SK-MEL-5 (cell line): ENCODE measurements around the gene PNPLA2. TPM values are rescaled to one million over a fixed set of nuclear protein-coding genes. Genes with fewer than 3 reads are reported as not detected.

Experiments
- DNase-seq: peaks from one replicate; pipeline ENCODE4 v3.0.0-alpha.2; 2016; ENCODE audit warnings: low read depth, low spot score
- in situ Hi-C: cut with HindIII; loops from 2 replicates; pipeline ENCODE4 v1.10.0; 2016; ENCODE audit warnings: low sequenced_read_pairs, high pct_unique_total_duplicates, low pct_unique_long_range_greater_than_20kb
- total RNA-seq: library from RNA; depleted of rRNA; stranded (reverse); fragments of >200 nt; shearing (Covaris generic); gene quantifications from 2 replicates; pipeline ENCODE4 v1.2.3, GENCODE V29; 2014

PNPLA2 gene
- total RNA-seq, 1 experiment from 2014 or later, result 6.3 TPM

DNA sequence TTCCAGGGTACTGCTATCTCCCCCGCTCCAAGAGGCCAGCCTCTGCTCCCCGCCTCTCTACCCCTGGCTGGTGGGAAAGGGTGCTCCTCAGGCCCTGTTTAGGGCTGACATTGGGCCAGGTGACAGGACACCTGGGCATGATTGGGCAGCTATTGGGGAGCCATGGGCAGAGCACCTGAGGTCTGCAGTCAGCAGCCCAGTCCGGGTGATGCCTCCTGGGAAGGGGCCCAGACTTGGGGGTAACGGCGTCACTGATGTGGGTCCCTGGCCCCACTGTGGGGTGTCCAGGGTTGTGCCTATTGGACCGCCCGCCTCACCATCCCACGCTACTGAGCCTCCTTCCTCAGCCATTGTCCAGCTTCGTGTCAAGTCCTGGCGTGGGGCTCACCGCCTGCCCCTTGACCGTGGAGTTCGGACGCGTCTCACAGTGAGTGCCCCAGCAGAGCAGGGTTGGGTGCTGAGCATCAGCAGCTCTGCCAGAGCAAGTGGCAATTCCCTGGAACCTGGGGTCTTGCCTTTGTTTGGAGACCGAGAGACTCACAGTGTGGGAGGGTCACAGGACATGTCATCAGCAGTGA lies 38.7 kb upstream of the PNPLA2 start:
- in situ Hi-C loops, result no loop called here

GRCh38 chr11:782264-783174 lies 36.2 kb upstream of the PNPLA2 start:
- in situ Hi-C loops, result no loop called here
- DNase-seq, result no peak

More for the DNA sequence above, 38.7 kb upstream of the PNPLA2 start:
- no peak for DNase-seq

- in situ Hi-C loops, result no loop called here
- DNase-seq, result peak; percentile 58
These were observed 35.1 kb upstream of the PNPLA2 start for GRCh38 chr11:783581-784015.

- no peak for DNase-seq
- in situ Hi-C loops, result no loop called here
These were observed 32.3 kb upstream of the PNPLA2 start for GRCh38 chr11:786235-787083.

DNA sequence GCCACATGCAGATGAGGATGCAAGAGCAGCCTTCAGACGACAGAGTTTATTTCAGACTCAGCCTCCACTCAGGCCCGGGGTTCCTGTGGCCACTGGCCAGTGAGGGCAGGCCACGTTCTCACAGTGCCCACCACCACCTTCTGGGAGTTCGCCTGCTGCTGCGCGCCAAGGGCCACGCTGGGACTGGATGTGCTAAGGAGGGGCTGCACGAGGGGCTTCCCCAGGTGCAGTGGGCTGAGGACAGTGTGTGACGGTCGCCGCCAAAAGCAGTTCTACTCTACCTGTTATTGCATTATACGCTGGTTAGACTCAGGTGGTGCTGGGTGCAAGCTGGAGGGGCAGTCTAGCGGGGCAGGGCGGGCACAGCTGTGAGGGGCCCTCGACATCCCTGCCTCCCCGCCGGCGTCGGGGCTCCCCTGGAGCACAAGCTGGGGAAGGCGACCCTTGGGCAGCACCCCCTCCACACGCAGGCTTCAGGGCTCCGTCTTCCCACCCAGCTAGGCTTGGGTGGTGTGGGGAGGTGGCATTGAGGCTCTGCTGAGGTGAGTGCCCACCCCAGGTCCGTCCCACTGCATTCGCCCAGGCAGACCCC lies 31.5 kb upstream of the PNPLA2 start:
- in situ Hi-C loops, result no loop called here

GRCh38 chr11:788009-788640 lies 30.6 kb upstream of the PNPLA2 start:
- in situ Hi-C loops, result no loop called here
- no peak for DNase-seq

More for the DNA sequence above, 31.5 kb upstream of the PNPLA2 start:
- DNase-seq, result no peak

GRCh38 chr11:788953-789940 lies 29.5 kb upstream of the PNPLA2 start:
- no peak for DNase-seq
- in situ Hi-C loops, result no loop called here

- DNase-seq, result peak; percentile 43
- in situ Hi-C loops, result no loop called here
These were observed 28.8 kb upstream of the PNPLA2 start, which contains the start of gene CEND1 for GRCh38 chr11:789943-790342. TSS of gene CEND1 (minus strand) at chr11:790090. CDS start at chr11:788576, 1,514 bp downstream.

GRCh38 chr11:790721-791564 lies 27.8 kb upstream of the PNPLA2 start:
- in situ Hi-C loops, result no loop called here
- DNase-seq, result no peak

GRCh38 chr11:791658-792534 lies 26.8 kb upstream of the PNPLA2 start:
- in situ Hi-C loops, result no loop called here
- DNase-seq, result no peak

DNA sequence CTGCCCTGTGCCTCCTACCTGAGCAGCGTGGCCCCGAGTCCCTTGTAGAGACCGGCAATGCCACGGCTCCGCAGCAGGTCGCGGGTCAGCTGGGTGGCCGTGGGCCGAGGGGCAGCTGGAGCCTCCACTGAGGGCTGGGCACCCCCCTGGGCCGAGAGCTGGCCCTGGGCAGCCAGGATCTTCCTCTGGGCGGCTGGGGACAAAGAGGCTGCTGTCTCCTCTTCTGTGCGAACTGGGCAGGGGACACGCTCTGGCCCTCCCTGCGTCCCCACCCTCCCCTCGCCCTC lies 26.2 kb upstream of the PNPLA2 start:
- no peak for DNase-seq
- in situ Hi-C loops, result no loop called here

DNA sequence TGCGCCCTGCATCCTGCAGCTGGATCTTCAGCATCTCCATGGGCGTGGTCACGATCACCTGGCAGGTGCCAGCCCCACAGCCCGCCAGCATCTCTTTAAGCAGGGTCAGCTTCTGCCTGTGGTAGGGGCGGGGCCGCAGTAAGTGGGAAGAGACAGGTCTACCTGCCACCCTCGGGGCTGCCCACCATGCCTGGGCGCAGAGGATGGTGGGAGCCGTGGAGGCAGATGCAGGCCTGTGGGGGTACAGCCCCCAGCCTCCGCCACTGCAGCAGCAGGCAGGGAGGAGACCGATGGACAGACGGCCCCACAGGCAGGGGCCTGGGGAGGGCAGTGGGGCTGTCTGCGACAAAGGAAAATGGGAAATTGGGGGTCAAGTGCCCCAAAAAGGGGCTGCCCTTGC lies 25.8 kb upstream of the PNPLA2 start:
- DNase-seq, result no peak
- in situ Hi-C loops, result no loop called here

- no peak for DNase-seq
- in situ Hi-C loops, result no loop called here
These were observed 25.2 kb upstream of the PNPLA2 start for GRCh38 chr11:793556-793955.

GRCh38 chr11:794013-794765 lies 24.5 kb upstream of the PNPLA2 start:
- in situ Hi-C loops, result no loop called here
- no peak for DNase-seq
